ENCODE results near the gene CPS1.

- no peak for TF ChIP-seq POLR2AphosphoS5 (IDR thresholded peaks at IDR 0.05; ENCODE audit: borderline replicate concordance, low read depth, low read length)
- TF ChIP-seq EZH2 (IDR thresholded peaks at IDR 0.05): no peak
- no peak for TF ChIP-seq FOXP2 (optimal IDR thresholded peaks at IDR 0.05; ENCODE audit: control extremely low read depth, extremely low read length, insufficient read depth)
Measured at GRCh38 chr2:210523650-210524289, 32.6 kb upstream of the CPS1 start.

Measured in SK-N-MC (cell line).